HG02642 (cell line): ENCODE results near the gene KCNQ1.
"Not testable (repeated sequence)": the region's sequence is repeated elsewhere in the genome, so short reads cannot be mapped to it uniquely, and the experiment has no call there.

ENCODE experiments used
- ATAC-seq: cut with Tn5 transposase; IDR thresholded peaks from one replicate; pipeline ENCODE4 v1.9.1; 2021; ENCODE audit warnings: mild to moderate bottlenecking; ENCODE audit not compliant: unreplicated experiment, poor library complexity

KCNQ1 gene

GRCh38 chr11:2471048-2471803, 26.4 kb downstream of the KCNQ1 start:
- ATAC-seq = no peak

GRCh38 chr11:2471804-2472096, 26.9 kb downstream of the KCNQ1 start:
- ATAC-seq = no peak

- ATAC-seq = no peak
Observed at GRCh38 chr11:2472428-2473186, 27.8 kb downstream of the KCNQ1 start.

- ATAC-seq = no peak
Observed at GRCh38 chr11:2473361-2474058, 28.7 kb downstream of the KCNQ1 start.

GRCh38 chr11:2474059-2474901, 29.5 kb downstream of the KCNQ1 start:
- ATAC-seq = no peak

GRCh38 chr11:2475136-2475918, 30.5 kb downstream of the KCNQ1 start:
- no peak for ATAC-seq

- no peak for ATAC-seq
Observed at GRCh38 chr11:2477254-2477653, 32.4 kb downstream of the KCNQ1 start.

- ATAC-seq = no peak
Observed at GRCh38 chr11:2477936-2478335, 33.1 kb downstream of the KCNQ1 start.

GRCh38 chr11:2480067-2480873, 35.5 kb downstream of the KCNQ1 start:
- not testable (repeated sequence) for ATAC-seq

- no peak for ATAC-seq
Observed at GRCh38 chr11:2480874-2481220, 36.0 kb downstream of the KCNQ1 start.

GRCh38 chr11:2481253-2481652, 36.4 kb downstream of the KCNQ1 start:
- ATAC-seq = no peak

GRCh38 chr11:2482204-2482603, 37.4 kb downstream of the KCNQ1 start:
- ATAC-seq = no peak

GRCh38 chr11:2482745-2483144, 37.9 kb downstream of the KCNQ1 start:
- ATAC-seq = no peak

- no peak for ATAC-seq
Observed at GRCh38 chr11:2483426-2483825, 38.6 kb downstream of the KCNQ1 start.

- ATAC-seq = no peak
Observed at GRCh38 chr11:2484576-2485125, 39.8 kb downstream of the KCNQ1 start.

- ATAC-seq = no peak
Observed at GRCh38 chr11:2488004-2488403, 43.2 kb downstream of the KCNQ1 start.

GRCh38 chr11:2489083-2489482, 44.3 kb downstream of the KCNQ1 start:
- no peak for ATAC-seq

- ATAC-seq = not testable (repeated sequence)
Observed at GRCh38 chr11:2497951-2498350, 53.1 kb downstream of the KCNQ1 start.

- ATAC-seq = no peak
Observed at GRCh38 chr11:2498750-2499149, 53.9 kb downstream of the KCNQ1 start.
